Esophagus squamous epithelium (tissue), 4 donors: ENCODE measurements around the gene NID2.

Source experiments
- CTCF ChIP-seq, 6 experiments: fragments of 450-650 bp in 4 of 6; fragments of 200-600 bp in 2 of 6; sonication (generic) in 2 of 6; IDR thresholded peaks; one replicate each; pipeline ENCODE4 v1.5.1; 2016 to 2019; ENCODE audit warnings: antibody characterized with exemption in 6 of 6, mild to moderate bottlenecking in 4 of 6, moderate library complexity in 4 of 6
- POLR2A ChIP-seq, 4 donors: fragments of 450-650 bp; IDR thresholded peaks; one replicate each; pipeline ENCODE4 v1.6.1; 2017; ENCODE audit warnings: antibody characterized with exemption in 4 of 4, mild to moderate bottlenecking in 4 of 4, moderate library complexity in 3 of 4

- no peak for TF ChIP-seq CTCF (IDR thresholded peaks at IDR 0.05)
- TF ChIP-seq POLR2A (IDR thresholded peaks at IDR 0.05), result no peak
Measured at GRCh38 chr14:52071675-52072074, 2.8 kb upstream of the NID2 start.
